Activated CD4-positive, alpha-beta T cell treated with anti-CD3 and anti-CD28 coated beads, Interleukin-2, amount 50 U/mL, for 1 hour (primary cell): ENCODE results near the gene OR2M2.

Source experiments
- DNase-seq: peaks from one replicate; pipeline ENCODE4 v3.0.0-alpha.2; 2020

Gene OR2M2

GRCh38 chr1:248174521-248174920, at the start of gene OR2M2:
Gene OR2M2, plus strand, starts transcription at chr1:248174821. Its CDS starts 5,165 bp downstream, at chr1:248179986.
- DNase-seq, result no peak

GRCh38 chr1:248127653-248128052, 47.0 kb upstream of the OR2M2 start:
- DNase-seq, result no peak

GRCh38 chr1:248136811-248137210, 37.8 kb upstream of the OR2M2 start:
- DNase-seq, result no peak

GRCh38 chr1:248140846-248141245, 33.8 kb upstream of the OR2M2 start:
- DNase-seq, result no peak

GRCh38 chr1:248143311-248143710, 31.3 kb upstream of the OR2M2 start:
- DNase-seq, result no peak

GRCh38 chr1:248144513-248145198, 30.0 kb upstream of the OR2M2 start, which contains the start of gene OR2M5:
Gene OR2M5, plus strand, starts transcription at chr1:248145148. Its CDS starts 0 bp downstream, at chr1:248145148.
- no peak for DNase-seq

- no peak for DNase-seq
These were observed 22.4 kb upstream of the OR2M2 start for GRCh38 chr1:248152056-248152827.

GRCh38 chr1:248155927-248156326, 18.7 kb upstream of the OR2M2 start:
- DNase-seq, result no peak

- DNase-seq, result no peak
These were observed 15.9 kb upstream of the OR2M2 start for GRCh38 chr1:248158758-248159157.

- no peak for DNase-seq
These were observed 10.6 kb upstream of the OR2M2 start for GRCh38 chr1:248164031-248164430.

GRCh38 chr1:248165186-248165585, 9.4 kb upstream of the OR2M2 start:
- no peak for DNase-seq

GRCh38 chr1:248183996-248184395, 9.4 kb downstream of the OR2M2 start:
- no peak for DNase-seq

- no peak for DNase-seq
These were observed 12.7 kb downstream of the OR2M2 start for GRCh38 chr1:248187363-248187762.

- no peak for DNase-seq
These were observed 14.4 kb downstream of the OR2M2 start for GRCh38 chr1:248189026-248189425.

- DNase-seq, result no peak
These were observed 19.5 kb downstream of the OR2M2 start for GRCh38 chr1:248194117-248194516.

GRCh38 chr1:248196965-248197364, 22.3 kb downstream of the OR2M2 start, which contains the start of gene OR2M3:
Gene OR2M3, plus strand, starts transcription at chr1:248197265. Its CDS starts 5,803 bp downstream, at chr1:248203068.
- DNase-seq, result no peak

GRCh38 chr1:248215880-248216279, 41.3 kb downstream of the OR2M2 start:
- DNase-seq, result no peak

- no peak for DNase-seq
These were observed 50.9 kb downstream of the OR2M2 start for GRCh38 chr1:248225537-248225936.

- DNase-seq, result no peak
These were observed 54.8 kb downstream of the OR2M2 start for GRCh38 chr1:248229360-248229908.
